HL-60 (cell line): ENCODE measurements around the gene PTPRM.

Experiments
- DNase-seq, 2 experiments: peaks; one replicate each; pipeline ENCODE4 v3.0.0-alpha.2; 2010 to 2020; ENCODE audit warnings: low read depth in 1 of 2, low spot score in 1 of 2
- H3K27ac ChIP-seq: fragments of 250-450 bp; sonication (Bioruptor Pico); replicated peaks from 2 replicates; pipeline ENCODE4 v1.5.1; 2020; ENCODE audit warnings: mild to moderate bottlenecking, moderate library complexity
- H3K27me3 ChIP-seq: fragments of 250-450 bp; sonication (Bioruptor Pico); 2 replicates; pipeline ENCODE4 v1.5.1; 2021; ENCODE audit warnings: mild to moderate bottlenecking, moderate library complexity; ENCODE audit not compliant: insufficient read depth, poor library complexity, severe bottlenecking
- H3K4me3 ChIP-seq: replicated peaks from 2 replicates; pipeline ENCODE4 v1.5.1; 2011; ENCODE audit warnings: mild to moderate bottlenecking, control low read depth, low read length; ENCODE audit not compliant: insufficient read depth
- CTCF ChIP-seq: IDR thresholded peaks from one replicate; pipeline ENCODE4 v1.5.1; 2011; ENCODE audit warnings: low read length, control low read depth, inconsistent platforms; ENCODE audit not compliant: insufficient read depth
- GABPA ChIP-seq: IDR thresholded peaks from 2 replicates; pipeline ENCODE4 v1.6.1; 2012; ENCODE audit warnings: low read depth
- POLR2AphosphoS5 ChIP-seq: IDR thresholded peaks from 2 replicates; pipeline ENCODE4 v1.6.1; 2012; ENCODE audit warnings: low read depth
- REST ChIP-seq: IDR thresholded peaks from 2 replicates; pipeline ENCODE4 v1.6.1; 2012; ENCODE audit warnings: low read depth; ENCODE audit not compliant: insufficient replicate concordance
- SPI1 ChIP-seq: IDR thresholded peaks from 2 replicates; pipeline ENCODE4 v1.6.1; 2012; ENCODE audit warnings: low read depth, mild to moderate bottlenecking, borderline replicate concordance

Gene PTPRM

GRCh38 chr18:7931763-7932162 lies 364.6 kb downstream of the PTPRM start:
- H3K27ac ChIP-seq, result no peak overlapping the region
- no peak overlapping the region for H3K4me3 ChIP-seq
- DNase-seq, result no peak
- H3K27me3 ChIP-seq, result no peaks in the 10 kb centered on the region
- TF ChIP-seq SPI1, result no peak
- TF ChIP-seq GABPA, result no peak
- no peak for TF ChIP-seq REST
- TF ChIP-seq CTCF, result no peak
- TF ChIP-seq POLR2AphosphoS5, result no peak

GRCh38 chr18:7937268-7937667 lies 370.2 kb downstream of the PTPRM start:
- Histone ChIP-seq H3K27me3 (no peaks in the 10 kb centered on the region), H3K27ac (no peak overlapping the region), H3K4me3 (no peak overlapping the region)
- no peak for DNase-seq
- no peak for TF ChIP-seq REST
- no peak for TF ChIP-seq GABPA
- TF ChIP-seq SPI1, result no peak
- TF ChIP-seq CTCF, result no peak
- TF ChIP-seq POLR2AphosphoS5, result no peak

GRCh38 chr18:7939521-7939920 lies 372.4 kb downstream of the PTPRM start:
- H3K27me3 ChIP-seq, result no peaks in the 10 kb centered on the region
- DNase-seq, result no peak
- no peak overlapping the region for H3K27ac ChIP-seq
- TF ChIP-seq POLR2AphosphoS5 (no peak), GABPA (no peak), SPI1 (no peak), CTCF (no peak), REST (no peak)
- no peak overlapping the region for H3K4me3 ChIP-seq
